Measurements from ENCODE around the gene CPS1.

CPS1 gene

DNA sequence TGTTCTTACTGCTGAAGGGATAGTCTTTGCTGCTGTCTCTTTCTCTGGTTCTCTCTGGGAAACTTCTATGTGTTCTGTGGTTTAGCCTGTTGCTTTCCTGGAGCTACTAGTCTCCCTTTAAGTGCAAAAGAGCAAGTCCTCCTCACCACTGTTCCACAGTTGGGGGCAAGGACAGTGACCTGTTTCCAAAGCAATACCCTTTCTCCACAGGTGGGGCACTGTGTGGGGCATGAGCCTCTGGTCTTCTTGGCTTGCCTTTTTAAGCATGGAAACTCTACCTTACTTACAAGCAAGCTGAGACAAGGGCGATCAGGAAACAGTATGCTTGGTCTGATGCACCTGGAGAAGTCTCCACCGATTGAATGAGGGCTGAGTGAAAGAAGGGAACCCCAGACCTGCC lies 156.7 kb downstream of the CPS1 start:
- TF ChIP-seq SIN3A (IDR thresholded peaks at IDR 0.05; ENCODE audit: borderline replicate concordance, insufficient read depth, low read length) (no peak), TAF1 (IDR thresholded peaks at IDR 0.05; ENCODE audit: borderline replicate concordance, insufficient read depth, low read length) (no peak), POLR2AphosphoS5 (IDR thresholded peaks at IDR 0.05; ENCODE audit: low read depth, low read length) (no peak), FOXP2 (optimal IDR thresholded peaks at IDR 0.05; ENCODE audit: borderline replicate concordance, extremely low read depth, extremely low read length, insufficient read depth) (no peak)
- TF ChIP-seq, protein P1, sequence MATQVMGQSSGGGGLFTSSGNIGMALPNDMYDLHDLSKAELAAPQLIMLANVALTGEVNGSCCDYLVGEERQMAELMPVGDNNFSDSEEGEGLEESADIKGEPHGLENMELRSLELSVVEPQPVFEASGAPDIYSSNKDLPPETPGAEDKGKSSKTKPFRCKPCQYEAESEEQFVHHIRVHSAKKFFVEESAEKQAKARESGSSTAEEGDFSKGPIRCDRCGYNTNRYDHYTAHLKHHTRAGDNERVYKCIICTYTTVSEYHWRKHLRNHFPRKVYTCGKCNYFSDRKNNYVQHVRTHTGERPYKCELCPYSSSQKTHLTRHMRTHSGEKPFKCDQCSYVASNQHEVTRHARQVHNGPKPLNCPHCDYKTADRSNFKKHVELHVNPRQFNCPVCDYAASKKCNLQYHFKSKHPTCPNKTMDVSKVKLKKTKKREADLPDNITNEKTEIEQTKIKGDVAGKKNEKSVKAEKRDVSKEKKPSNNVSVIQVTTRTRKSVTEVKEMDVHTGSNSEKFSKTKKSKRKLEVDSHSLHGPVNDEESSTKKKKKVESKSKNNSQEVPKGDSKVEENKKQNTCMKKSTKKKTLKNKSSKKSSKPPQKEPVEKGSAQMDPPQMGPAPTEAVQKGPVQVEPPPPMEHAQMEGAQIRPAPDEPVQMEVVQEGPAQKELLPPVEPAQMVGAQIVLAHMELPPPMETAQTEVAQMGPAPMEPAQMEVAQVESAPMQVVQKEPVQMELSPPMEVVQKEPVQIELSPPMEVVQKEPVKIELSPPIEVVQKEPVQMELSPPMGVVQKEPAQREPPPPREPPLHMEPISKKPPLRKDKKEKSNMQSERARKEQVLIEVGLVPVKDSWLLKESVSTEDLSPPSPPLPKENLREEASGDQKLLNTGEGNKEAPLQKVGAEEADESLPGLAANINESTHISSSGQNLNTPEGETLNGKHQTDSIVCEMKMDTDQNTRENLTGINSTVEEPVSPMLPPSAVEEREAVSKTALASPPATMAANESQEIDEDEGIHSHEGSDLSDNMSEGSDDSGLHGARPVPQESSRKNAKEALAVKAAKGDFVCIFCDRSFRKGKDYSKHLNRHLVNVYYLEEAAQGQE (IDR thresholded peaks at IDR 0.05; ENCODE audit: insufficient read depth in 1 of 2, low read depth in 2 of 2, low read length in 2 of 2): no peak

DNA sequence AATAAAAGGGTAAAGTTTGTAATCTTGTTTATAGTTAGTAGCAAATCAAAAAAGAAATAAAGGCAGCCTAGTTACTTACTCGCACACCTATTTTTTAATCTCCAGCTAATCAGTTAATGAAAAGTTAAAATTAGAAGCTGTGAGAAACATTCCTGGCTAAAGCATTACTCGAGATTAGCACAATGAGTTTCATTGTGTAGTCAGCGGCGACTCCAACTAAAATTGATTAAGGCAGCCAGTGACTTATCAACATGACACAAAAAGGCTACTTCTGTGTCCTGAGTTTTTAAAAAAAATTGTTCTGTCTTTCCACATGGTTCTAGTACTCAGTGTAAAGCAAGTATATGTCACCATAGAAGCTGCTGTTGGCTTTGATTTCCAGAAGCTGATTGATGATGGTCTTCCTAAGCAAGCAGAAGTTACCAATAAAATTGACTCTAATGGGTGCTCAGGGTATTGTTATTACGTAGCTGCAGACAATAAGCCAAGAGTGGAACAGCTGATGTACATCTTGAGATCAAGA lies 159.2 kb downstream of the CPS1 start:
- TF ChIP-seq POLR2AphosphoS5 (IDR thresholded peaks at IDR 0.05; ENCODE audit: low read depth, low read length) (no peak), FOXP2 (optimal IDR thresholded peaks at IDR 0.05; ENCODE audit: borderline replicate concordance, extremely low read depth, extremely low read length, insufficient read depth) (no peak), SIN3A (IDR thresholded peaks at IDR 0.05; ENCODE audit: borderline replicate concordance, insufficient read depth, low read length) (no peak), TAF1 (IDR thresholded peaks at IDR 0.05; ENCODE audit: borderline replicate concordance, insufficient read depth, low read length) (no peak)
- TF ChIP-seq, protein P1 (IDR thresholded peaks at IDR 0.05; ENCODE audit: insufficient read depth in 1 of 2, low read depth in 2 of 2, low read length in 2 of 2): no peak

DNA sequence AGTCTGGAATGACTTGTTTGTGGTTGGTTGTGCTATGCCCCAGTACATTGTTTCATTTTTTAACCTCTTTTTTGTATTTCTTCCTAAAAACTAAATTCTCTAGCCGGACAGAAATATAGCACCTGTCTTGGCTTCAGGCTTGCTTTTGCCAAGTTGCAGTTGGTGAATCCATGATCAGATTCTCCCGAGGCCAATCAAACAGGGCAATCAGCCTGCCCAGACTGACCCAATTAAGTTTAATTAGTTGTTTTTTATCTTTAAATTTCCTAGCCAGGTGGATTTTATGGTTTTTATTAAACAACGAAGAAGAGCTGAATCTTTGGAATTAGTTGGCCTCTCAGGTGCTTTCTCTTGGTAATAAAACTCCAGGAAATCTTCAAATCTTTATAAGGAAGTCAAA lies 162.1 kb downstream of the CPS1 start:
- TF ChIP-seq TAF1 (IDR thresholded peaks at IDR 0.05; ENCODE audit: borderline replicate concordance, insufficient read depth, low read length) (no peak), FOXP2 (optimal IDR thresholded peaks at IDR 0.05; ENCODE audit: borderline replicate concordance, extremely low read depth, extremely low read length, insufficient read depth) (no peak)

DNA sequence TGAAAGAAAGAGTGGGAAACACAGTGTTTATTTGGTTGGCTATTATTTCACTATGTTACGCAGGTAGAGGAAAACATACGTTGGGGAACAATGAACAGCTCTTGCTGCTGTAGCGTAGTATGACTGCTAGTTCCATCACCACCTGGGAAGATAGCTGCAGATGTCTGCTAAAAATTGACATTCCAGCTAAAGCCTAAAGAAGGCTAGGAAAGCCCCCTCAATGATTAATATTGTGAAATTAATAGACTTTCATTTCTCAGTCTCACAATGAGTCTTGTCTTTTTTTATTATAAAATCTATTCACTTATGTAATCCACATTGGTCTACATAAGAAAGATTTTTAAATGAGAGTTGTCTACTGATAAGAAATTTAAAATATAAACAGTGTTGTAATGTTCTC lies 165.7 kb downstream of the CPS1 start:
- TF ChIP-seq TAF1 (IDR thresholded peaks at IDR 0.05; ENCODE audit: borderline replicate concordance, insufficient read depth, low read length): no peak
- no peak for TF ChIP-seq POLR2AphosphoS5 (IDR thresholded peaks at IDR 0.05; ENCODE audit: low read depth, low read length)
- no peak for TF ChIP-seq SIN3A (IDR thresholded peaks at IDR 0.05; ENCODE audit: borderline replicate concordance, insufficient read depth, low read length)
- no peak for TF ChIP-seq FOXP2 (optimal IDR thresholded peaks at IDR 0.05; ENCODE audit: borderline replicate concordance, extremely low read depth, extremely low read length, insufficient read depth)
- TF ChIP-seq, protein P1 (IDR thresholded peaks at IDR 0.05; ENCODE audit: insufficient read depth in 1 of 2, low read depth in 2 of 2, low read length in 2 of 2): no peak

DNA sequence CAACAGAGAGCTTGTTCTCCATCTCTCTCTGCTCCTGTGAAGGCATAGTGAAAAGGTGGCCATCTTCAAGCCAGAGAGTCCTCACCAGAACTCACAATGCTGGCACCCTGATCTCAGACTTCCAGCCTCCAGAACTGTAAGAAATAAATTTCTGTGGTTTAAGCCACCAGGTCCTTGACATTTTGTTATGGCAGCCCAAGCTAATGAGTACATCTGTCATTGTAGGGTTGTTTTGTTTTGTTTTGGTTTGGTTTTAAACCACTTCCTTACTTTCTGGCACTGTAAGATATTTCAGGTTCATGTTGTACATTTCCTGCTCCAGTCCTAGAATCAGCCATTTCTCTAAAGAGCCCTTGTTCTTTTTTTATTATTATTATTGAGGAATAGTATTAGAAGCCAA lies 171.2 kb downstream of the CPS1 start:
- TF ChIP-seq POLR2AphosphoS5 (IDR thresholded peaks at IDR 0.05; ENCODE audit: low read depth, low read length): no peak
- no peak for TF ChIP-seq TAF1 (IDR thresholded peaks at IDR 0.05; ENCODE audit: borderline replicate concordance, insufficient read depth, low read length)
- TF ChIP-seq, protein P1 (IDR thresholded peaks at IDR 0.05; ENCODE audit: insufficient read depth in 1 of 2, low read depth in 2 of 2, low read length in 2 of 2): no peak
- no peak for TF ChIP-seq FOXP2 (optimal IDR thresholded peaks at IDR 0.05; ENCODE audit: borderline replicate concordance, extremely low read depth, extremely low read length, insufficient read depth)
- TF ChIP-seq SIN3A (IDR thresholded peaks at IDR 0.05; ENCODE audit: borderline replicate concordance, insufficient read depth, low read length): no peak

All from PFSK-1 (cell line).